K562 (cell line): ENCODE measurements around the gene CNOT4.

Experiments used
- CTCF ChIP-seq, 3 experiments: IDR thresholded peaks in 2 of 3; conservative IDR thresholded peaks in 1 of 3; 2 replicates each; pipeline ENCODE4 v1.5.1; 2011 to 2012; ENCODE audit warnings: low read length in 3 of 3, mild to moderate bottlenecking in 3 of 3, control low read depth in 2 of 3, improper control_type of control experiment in 1 of 3, inconsistent platforms in 1 of 3, low read depth in 1 of 3, mixed read lengths in 1 of 3, moderate library complexity in 1 of 3; ENCODE audit not compliant: insufficient read depth in 2 of 3
- EP300 ChIP-seq: IDR thresholded peaks from 2 replicates; pipeline ENCODE4 v1.6.1; 2012; ENCODE audit warnings: low read length, improper control_type of control experiment
- GABPA ChIP-seq: fragments of 200-800 bp; sonication (Bioruptor generic); conservative IDR thresholded peaks from 2 replicates; pipeline ENCODE4 v1.6.1; 2016; ENCODE audit warnings: low read depth, missing genetic modification characterization, missing compliant biosample characterization
- GTF2F1 ChIP-seq: IDR thresholded peaks from 2 replicates; pipeline ENCODE4 v1.6.1; 2011; ENCODE audit warnings: low read depth, low read length, improper control_type of control experiment
- HMG20B ChIP-seq: fragments of 250-450 bp; sonication (Bioruptor Pico); IDR thresholded peaks from 2 replicates; pipeline ENCODE4 v1.5.0; 2021; ENCODE audit warnings: mild to moderate bottlenecking
- NFYB ChIP-seq: IDR thresholded peaks from 2 replicates; pipeline ENCODE4 v1.6.1; 2011; ENCODE audit warnings: mild to moderate bottlenecking, moderate library complexity; ENCODE audit not compliant: insufficient read length; ENCODE audit errors: extremely low read depth
- RAD21 ChIP-seq, 2 experiments: fragments of 250-450 bp in 1 of 2; fragments of 450-650 bp in 1 of 2; sonication (Bioruptor Pico) in 1 of 2; formaldehyde crosslinking in 1 of 2; IDR thresholded peaks in 1 of 2; conservative IDR thresholded peaks in 1 of 2; 2 replicates each; pipeline versions ENCODE4 v1.4.0 to v1.8.0; 2020 to 2022; ENCODE audit warnings: mild to moderate bottlenecking in 2 of 2, moderate library complexity in 1 of 2
- RFX5 ChIP-seq: IDR thresholded peaks from 2 replicates; pipeline ENCODE4 v1.6.1; 2011; ENCODE audit warnings: low read depth, mild to moderate bottlenecking, improper control_type of control experiment, low read length
- STAT5A ChIP-seq: IDR thresholded peaks from 2 replicates; pipeline ENCODE4 v1.6.1; 2012; ENCODE audit warnings: low read length, inconsistent platforms, borderline replicate concordance
- ZBTB11 ChIP-seq, 3 experiments: fragments of 200-800 bp in 1 of 3; fragments of 250-450 bp in 1 of 3; fragments of 450-650 bp in 1 of 3; sonication (Bioruptor Pico) in 1 of 3; sonication (Bioruptor generic) in 1 of 3; formaldehyde crosslinking in 1 of 3; IDR thresholded peaks; 2 replicates each; pipeline versions ENCODE4 v1.6.1 to v1.8.0; 2016 to 2022; ENCODE audit warnings: mild to moderate bottlenecking in 2 of 3, missing genetic modification characterization in 2 of 3, missing compliant biosample characterization in 1 of 3, moderate library complexity in 1 of 3
- ZBTB5 ChIP-seq: fragments of 450-650 bp; IDR thresholded peaks from 2 replicates; pipeline ENCODE4 v1.6.1; 2017; ENCODE audit warnings: antibody characterized with exemption
- ZNF274 ChIP-seq: IDR thresholded peaks from 2 replicates; pipeline ENCODE4 v1.6.1; 2011; ENCODE audit warnings: low read depth, mild to moderate bottlenecking, low read length, moderate library complexity, borderline replicate concordance

- TF ChIP-seq RFX5 (no peak), ZBTB11 (CRISPR knock-in tag; IDR thresholded peaks at IDR 0.05) (no peak), CTCF (IDR thresholded peaks at IDR 0.05 in 2 of 3, conservative IDR thresholded peaks at IDR 0.05 in 1 of 3; ENCODE audit: insufficient read depth in 2 of 3, low read depth in 1 of 3, low read length in 3 of 3) (no peak), NFYB (no peak), ZBTB5 (no peak), ZNF274 (no peak), HMG20B (CRISPR knock-in tag) (no peak), GTF2F1 (no peak), GABPA (tag) (no peak), RAD21 (CRISPR knock-in tag; conservative IDR thresholded peaks at IDR 0.05 in 1 of 2, IDR thresholded peaks at IDR 0.05 in 1 of 2) (no peak), EP300 (no peak), STAT5A (no peak)
Observed at GRCh38 chr7:135348493-135348892, 161.4 kb downstream of the CNOT4 start.
